BE2C (cell line): ENCODE measurements around the gene SGCA.

Source experiments
- DNase-seq: peaks from one replicate; pipeline ENCODE4 v3.0.0-alpha.2; 2020
- H3K27me3 ChIP-seq: fragments of 250-450 bp; sonication (Bioruptor Pico); 2 replicates; pipeline ENCODE4 v1.5.1; 2020; ENCODE audit warnings: mild to moderate bottlenecking
- H3K36me3 ChIP-seq: fragments of 250-450 bp; sonication (Bioruptor Pico); 2 replicates; pipeline ENCODE4 v1.5.1; 2020; ENCODE audit warnings: mild to moderate bottlenecking
- H3K4me1 ChIP-seq: fragments of 250-450 bp; sonication (Bioruptor Pico); 2 replicates; pipeline ENCODE4 v1.5.1; 2020
- H3K4me3 ChIP-seq: 2 replicates; pipeline ENCODE4 v1.5.1; 2011; ENCODE audit warnings: low read depth, low read length
- H3K9me3 ChIP-seq: fragments of 250-450 bp; sonication (Bioruptor Pico); 2 replicates; pipeline ENCODE4 v1.5.1; 2020
- CTCF ChIP-seq: IDR thresholded peaks from 2 replicates; pipeline ENCODE4 v1.5.1; 2012; ENCODE audit warnings: mild to moderate bottlenecking, low read depth, low read length

The SGCA gene

DNA sequence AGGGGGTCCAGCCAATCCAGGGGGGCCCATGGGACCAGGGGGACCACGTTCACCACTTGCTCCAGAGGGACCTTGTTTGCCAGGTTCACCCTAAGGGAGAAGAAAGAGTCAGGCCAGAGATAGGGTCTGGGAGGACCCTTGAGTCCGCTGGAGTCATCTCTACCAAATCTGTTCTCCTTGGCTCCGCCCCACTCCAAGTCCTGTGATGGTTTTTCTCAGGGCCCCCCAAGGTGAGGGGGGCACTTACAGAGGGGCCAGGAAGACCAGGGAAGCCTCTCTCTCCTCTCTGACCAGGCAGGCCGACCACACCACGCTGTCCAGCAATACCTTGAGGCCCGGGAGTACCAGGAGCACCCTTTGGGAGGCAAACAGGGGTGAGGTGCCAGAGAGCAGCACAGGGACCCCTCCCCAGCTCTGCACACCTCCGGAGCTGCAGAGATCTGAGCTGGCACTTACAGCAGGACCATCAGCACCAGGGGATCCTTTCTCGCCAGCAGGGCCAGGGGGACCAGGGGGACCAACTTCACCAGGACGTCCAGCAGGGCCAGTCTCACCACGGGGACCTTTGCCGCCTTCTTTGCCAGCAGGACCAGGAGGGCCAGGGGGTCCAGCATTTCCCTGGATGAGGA, 23.2 kb downstream of the SGCA start:
- H3K4me1 ChIP-seq = no peaks in the 10 kb centered on the region
- DNase-seq = no peak
- H3K27me3 ChIP-seq = no peaks in the 10 kb centered on the region
- H3K4me3 ChIP-seq = no peak overlapping the region
- no peaks in the 10 kb centered on the region for H3K36me3 ChIP-seq
- no peaks in the 10 kb centered on the region for H3K9me3 ChIP-seq
- no peak for TF ChIP-seq CTCF

DNA sequence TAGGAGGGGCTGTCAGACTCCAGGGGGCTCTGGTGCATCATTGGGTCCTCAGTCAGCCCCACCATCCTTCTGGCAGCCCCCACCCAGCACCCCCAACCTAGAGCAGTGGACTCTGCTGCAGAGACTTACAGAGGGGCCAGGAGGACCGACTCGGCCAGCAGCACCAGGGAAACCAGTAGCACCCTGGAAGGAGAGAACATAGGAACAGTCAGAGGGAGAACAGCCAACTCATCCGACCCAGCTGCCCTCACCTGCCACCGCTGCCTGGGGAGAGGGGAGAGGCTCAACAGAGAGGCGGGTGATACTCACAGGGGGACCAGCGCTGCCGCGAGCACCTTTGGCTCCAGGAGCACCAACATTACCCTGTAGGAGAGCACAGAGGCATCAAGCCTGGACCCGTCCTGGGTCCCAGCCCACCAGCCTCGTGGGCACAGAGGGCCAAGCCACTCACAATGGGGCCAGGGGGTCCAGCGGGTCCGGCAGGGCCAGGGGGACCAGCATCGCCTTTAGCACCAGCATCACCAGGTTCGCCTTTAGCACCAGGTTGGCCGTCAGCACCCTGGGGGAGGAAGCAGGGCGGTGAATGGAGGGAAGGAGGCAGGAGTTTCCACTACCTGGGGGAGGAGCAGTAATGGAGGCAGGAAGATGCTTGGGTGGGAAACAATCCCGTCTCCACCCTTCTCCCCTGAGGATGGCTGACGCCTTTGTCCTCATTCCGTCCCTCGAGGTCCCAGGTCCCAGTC, 23.9 kb downstream of the SGCA start:
- Histone ChIP-seq H3K4me3 (no peak overlapping the region), H3K27me3 (no peaks in the 10 kb centered on the region), H3K4me1 (no peaks in the 10 kb centered on the region), H3K36me3 (no peaks in the 10 kb centered on the region), H3K9me3 (no peaks in the 10 kb centered on the region)
- DNase-seq = no peak
- no peak for TF ChIP-seq CTCF

DNA sequence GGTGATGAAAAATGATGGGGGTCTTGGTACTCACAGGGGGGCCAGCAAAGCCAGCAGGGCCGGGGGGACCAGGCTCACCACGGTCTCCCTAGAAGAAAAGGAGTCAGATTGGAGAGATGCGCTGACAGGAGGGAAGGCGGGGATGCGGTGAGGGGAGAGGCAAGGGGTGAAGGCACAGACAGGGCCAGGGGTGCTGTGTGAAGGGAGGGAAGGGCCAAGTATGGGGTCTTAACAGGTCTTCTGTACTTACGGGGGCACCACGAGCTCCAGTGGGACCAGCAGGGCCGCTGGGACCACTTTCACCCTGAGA, 24.4 kb downstream of the SGCA start:
- no peak for TF ChIP-seq CTCF
- no peaks in the 10 kb centered on the region for H3K4me1 ChIP-seq
- DNase-seq = no peak
- H3K4me3 ChIP-seq = no peak overlapping the region
- no peaks in the 10 kb centered on the region for H3K27me3 ChIP-seq
- H3K36me3 ChIP-seq = no peaks in the 10 kb centered on the region
- H3K9me3 ChIP-seq = no peaks in the 10 kb centered on the region

DNA sequence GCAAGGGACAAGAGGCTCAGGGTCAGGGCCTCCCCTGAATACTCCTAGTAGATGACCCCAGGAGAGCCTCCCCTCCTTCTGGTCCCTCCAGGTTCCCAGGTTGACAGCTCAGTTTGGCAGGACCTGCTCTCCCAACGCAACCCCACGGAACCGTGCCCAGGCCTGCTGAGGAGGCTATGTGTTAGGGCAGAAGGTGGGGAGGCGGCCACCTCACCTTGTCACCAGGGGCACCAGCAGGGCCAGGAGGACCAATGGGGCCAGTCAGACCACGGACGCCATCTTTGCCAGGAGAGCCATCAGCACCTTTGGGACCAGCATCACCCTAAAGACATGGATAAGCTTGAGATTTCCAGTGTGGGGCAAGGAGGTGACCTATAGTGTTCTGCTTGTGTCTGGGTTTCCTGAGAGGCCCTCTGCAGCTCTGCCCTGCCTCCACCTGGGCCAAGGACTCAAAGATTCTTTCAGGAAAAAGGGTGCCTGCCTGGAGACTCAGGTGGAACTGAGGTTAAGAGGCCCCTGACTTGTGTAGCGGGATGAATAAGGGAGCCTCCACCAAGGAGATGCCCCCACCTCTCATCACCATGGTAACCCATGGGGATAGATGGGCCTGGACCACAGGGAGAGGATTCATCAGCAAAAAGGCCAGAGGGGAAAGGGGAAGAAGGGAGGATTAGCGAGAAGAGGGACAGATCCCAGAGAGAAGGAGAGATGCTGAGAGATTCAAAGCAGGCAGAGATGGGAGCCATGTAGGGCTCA, 25.0 kb downstream of the SGCA start:
- no peak for DNase-seq
- Histone ChIP-seq H3K4me3 (no peak overlapping the region), H3K27me3 (no peaks in the 10 kb centered on the region), H3K4me1 (no peaks in the 10 kb centered on the region), H3K36me3 (no peaks in the 10 kb centered on the region), H3K9me3 (no peaks in the 10 kb centered on the region)
- TF ChIP-seq CTCF = no peak

DNA sequence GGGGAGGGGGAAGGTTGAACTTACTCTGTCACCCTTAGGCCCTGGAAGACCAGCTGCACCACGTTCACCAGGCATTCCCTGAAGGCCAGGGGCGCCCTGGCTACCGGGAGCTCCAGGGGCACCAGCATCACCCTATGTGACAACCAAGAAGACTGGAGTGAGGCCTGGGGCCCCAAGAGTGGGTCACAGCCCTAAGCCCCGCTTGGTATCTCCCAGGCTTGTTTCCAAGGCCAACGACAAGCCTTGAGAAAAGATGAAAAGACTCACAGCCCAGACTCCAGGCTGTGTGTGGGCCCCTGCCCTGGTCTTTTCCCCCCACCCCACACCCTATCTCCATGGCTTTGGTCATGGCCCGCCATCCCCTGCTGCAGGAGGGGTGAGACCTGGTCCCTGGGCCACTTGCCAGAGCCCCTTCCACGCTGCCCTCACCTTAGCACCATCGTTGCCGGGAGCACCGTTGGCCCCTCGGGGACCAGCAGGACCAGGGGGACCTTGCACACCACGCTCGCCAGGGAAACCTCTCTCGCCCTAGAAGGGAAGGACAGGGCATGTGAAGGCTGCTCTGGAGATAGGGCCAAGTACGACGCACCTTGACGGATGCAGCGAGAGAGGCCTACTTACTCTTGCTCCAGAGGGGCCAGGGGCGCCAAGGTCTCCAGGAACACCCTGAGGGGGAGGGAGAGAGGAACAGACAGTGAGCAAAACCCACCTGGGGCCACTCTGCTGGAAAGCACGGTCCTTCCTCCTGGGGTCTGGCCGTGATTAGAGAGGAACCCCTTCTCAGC, 25.7 kb downstream of the SGCA start:
- Histone ChIP-seq H3K4me1 (no peaks in the 10 kb centered on the region), H3K36me3 (no peaks in the 10 kb centered on the region), H3K27me3 (no peaks in the 10 kb centered on the region), H3K9me3 (no peaks in the 10 kb centered on the region), H3K4me3 (no peak overlapping the region)
- TF ChIP-seq CTCF = no peak
- DNase-seq = no peak
